Gastroesophageal sphincter (tissue), 3 donors: ENCODE results near the gene THYN1.

ENCODE experiments used
- EP300 ChIP-seq: sonication (generic); formaldehyde crosslinking; IDR thresholded peaks from one replicate; pipeline ENCODE4 v1.6.1; 2017; ENCODE audit warnings: antibody characterized with exemption, mild to moderate bottlenecking
- POLR2A ChIP-seq, 2 donors: fragments of 450-650 bp; IDR thresholded peaks; one replicate each; pipeline ENCODE4 v1.6.1; 2017; ENCODE audit warnings: antibody characterized with exemption in 2 of 2, mild to moderate bottlenecking in 2 of 2, moderate library complexity in 1 of 2
- POLR2AphosphoS5 ChIP-seq: sonication (generic); formaldehyde crosslinking; IDR thresholded peaks from one replicate; pipeline ENCODE4 v1.6.1; 2017; ENCODE audit warnings: antibody characterized with exemption
- TF ChIP-seq, protein P1 (sequence below), 4 experiments: fragments of 200-600 bp in 2 of 4; fragments of 450-650 bp in 2 of 4; sonication (generic) in 1 of 4; IDR thresholded peaks; one replicate each; pipeline ENCODE4 v1.5.1; 2017 to 2019; ENCODE audit warnings: antibody characterized with exemption in 4 of 4, mild to moderate bottlenecking in 2 of 4, moderate library complexity in 2 of 4

DNA sequence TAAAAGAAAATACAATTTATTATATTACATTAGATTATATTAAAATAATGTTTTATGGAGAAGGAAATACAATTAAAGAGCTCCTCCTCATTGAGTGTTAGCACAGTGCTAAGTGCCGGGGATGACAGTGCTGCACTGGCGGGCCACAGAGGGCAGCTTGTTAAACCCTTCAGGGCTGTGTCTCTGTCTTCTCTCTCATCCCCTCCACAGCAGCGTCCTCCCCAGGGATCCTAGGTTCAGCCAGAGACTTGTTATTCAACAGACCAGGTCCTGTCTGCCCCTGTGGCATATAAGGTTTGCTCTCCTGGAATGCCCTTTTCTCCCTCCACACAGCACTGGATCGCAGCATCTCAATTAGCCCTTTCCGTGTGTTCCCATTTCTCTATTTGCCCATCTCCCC is 14.2 kb downstream of the THYN1 start:
- TF ChIP-seq, protein P1, sequence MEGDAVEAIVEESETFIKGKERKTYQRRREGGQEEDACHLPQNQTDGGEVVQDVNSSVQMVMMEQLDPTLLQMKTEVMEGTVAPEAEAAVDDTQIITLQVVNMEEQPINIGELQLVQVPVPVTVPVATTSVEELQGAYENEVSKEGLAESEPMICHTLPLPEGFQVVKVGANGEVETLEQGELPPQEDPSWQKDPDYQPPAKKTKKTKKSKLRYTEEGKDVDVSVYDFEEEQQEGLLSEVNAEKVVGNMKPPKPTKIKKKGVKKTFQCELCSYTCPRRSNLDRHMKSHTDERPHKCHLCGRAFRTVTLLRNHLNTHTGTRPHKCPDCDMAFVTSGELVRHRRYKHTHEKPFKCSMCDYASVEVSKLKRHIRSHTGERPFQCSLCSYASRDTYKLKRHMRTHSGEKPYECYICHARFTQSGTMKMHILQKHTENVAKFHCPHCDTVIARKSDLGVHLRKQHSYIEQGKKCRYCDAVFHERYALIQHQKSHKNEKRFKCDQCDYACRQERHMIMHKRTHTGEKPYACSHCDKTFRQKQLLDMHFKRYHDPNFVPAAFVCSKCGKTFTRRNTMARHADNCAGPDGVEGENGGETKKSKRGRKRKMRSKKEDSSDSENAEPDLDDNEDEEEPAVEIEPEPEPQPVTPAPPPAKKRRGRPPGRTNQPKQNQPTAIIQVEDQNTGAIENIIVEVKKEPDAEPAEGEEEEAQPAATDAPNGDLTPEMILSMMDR (IDR thresholded peaks at IDR 0.05) = no peak
- TF ChIP-seq POLR2AphosphoS5 (no peak), POLR2A (IDR thresholded peaks at IDR 0.05) (no peak), EP300 (no peak)
